GM21367 (cell line): ENCODE data around the gene CHTOP.
"Not testable (repeated sequence)": the region's sequence is repeated elsewhere in the genome, so short reads cannot be mapped to it uniquely, and the experiment has no call there.

Experiments used
- ATAC-seq: cut with Tn5 transposase; IDR thresholded peaks from one replicate; pipeline ENCODE4 v1.9.1; 2021; ENCODE audit not compliant: unreplicated experiment

The CHTOP gene

DNA sequence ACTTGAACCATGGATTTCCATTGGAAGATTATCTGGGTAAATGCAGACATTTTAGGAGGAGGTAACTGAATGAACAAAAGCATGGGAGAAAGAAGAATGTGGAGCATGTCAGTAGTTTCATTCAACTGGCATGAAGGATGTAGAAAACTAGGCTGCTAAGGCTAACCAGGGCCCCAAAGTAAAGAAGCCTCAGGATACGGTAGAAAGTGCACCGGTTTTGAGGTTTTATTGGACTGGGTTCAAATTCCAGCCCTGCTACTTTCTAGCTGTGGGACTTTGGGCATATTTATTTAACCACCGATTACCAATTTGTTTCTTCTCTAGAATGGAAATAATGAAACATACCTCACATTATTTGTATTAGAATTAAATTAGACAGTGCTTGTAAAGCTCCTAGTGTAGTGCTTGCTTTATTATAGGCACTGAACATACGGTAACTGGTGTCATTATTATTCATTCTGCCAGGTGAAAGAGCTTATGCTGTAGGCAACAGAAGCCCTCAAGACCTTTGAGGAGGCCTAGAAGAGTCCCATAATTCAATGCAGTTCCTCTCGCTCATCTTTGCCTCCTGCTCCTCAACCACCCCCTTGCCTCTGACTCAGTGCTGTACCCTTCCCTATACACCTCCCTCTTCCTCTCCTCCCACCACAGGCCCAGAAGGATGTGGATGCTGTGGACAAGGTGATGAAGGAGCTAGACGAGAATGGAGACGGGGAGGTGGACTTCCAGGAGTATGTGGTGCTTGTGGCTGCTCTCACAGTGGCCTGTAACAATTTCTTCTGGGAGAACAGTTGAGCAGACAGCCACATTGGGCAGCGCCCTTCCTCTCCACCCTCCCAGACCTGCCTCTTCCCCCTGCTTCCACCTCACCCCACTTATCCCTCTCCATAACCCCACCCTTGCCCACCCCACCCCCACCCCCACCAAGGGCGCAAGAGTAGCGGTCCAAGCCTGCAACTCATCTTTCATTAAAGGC lies 2.5 kb upstream of the CHTOP start:
- ATAC-seq: no peak

DNA sequence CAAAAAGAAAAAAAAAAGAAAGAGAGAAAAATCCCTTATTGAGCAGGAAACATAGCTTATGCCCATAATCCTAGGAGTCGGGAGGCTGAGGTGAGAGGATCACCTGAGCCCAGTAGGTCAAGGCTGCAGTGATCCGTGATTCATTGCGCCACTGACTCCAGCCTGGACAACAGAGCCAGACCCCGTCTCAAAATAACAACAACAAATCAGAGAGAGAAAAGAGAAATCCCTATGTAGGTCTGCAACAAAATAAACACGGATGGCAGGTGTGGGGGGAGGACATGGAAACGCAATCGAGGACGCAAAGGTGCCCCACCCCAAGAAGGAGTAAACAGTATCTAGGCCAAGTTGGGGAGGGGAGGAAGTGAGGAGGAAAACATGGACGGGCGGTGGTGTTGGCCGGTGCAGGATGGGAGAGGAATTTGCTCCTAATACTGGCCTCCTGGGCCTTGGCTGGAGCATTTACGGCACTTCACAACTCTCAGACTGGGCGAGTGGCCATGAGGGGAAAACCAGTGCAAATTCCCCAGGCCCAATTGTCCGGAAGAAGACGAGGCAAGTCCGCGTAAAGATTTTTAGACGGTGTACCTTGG lies 609 bp upstream of the CHTOP start:
- ATAC-seq: no peak

DNA sequence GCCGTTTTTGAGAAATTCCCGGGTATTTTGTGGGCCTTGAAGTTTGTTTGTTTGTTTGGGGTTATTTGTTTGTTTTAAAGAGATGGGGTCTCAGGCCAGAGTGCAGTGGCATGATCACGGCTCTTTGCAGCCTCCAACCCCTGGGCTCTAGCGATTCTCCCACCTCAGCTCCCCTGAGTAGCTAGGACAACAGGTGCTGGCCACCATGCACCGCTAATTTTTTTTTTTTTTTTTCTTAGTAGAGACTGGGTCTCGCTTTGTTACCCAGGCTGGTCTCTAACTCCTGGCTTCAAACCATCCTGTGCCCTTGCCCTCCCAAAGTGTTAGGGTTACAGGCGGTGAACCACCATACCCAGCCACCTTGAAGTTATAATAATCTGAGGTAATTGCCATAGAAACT lies 2.0 kb downstream of the CHTOP start:
- no peak for ATAC-seq

DNA sequence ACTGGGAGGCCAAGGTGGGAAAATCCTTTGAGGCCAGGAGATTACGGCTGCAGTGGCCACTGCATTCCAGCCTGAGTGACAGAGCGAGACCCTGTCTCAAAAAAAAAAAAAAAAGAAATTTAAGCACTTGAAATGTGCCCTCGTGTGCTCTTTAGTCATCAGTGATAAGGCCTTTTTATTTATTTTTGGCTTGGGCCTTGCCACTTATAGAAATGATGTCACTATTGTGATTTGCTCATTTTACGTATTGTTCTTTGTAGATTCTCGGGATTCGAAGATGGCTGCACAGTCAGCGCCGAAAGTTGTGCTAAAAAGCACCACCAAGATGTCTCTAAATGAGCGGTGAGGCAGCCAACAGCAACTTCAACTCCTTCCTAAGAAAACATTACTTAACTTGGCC lies 2.4 kb downstream of the CHTOP start:
- no peak for ATAC-seq

DNA sequence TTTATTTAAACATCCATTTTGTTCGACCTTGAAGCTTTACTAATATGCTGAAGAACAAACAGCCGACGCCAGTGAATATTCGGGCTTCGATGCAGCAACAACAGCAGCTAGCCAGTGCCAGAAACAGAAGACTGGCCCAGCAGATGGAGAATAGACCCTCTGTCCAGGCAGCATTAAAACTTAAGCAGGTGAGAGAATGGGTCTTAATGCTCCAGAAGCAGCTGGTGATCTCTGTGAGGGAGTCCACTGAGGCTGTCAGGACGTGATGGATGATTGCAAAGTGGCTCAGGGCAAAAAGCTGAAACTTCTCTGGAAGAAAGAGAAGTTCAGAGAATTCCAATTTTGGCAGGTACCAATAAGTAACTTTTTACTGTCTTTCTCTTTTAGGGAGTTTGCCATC lies 4.4 kb downstream of the CHTOP start:
- ATAC-seq: no peak

DNA sequence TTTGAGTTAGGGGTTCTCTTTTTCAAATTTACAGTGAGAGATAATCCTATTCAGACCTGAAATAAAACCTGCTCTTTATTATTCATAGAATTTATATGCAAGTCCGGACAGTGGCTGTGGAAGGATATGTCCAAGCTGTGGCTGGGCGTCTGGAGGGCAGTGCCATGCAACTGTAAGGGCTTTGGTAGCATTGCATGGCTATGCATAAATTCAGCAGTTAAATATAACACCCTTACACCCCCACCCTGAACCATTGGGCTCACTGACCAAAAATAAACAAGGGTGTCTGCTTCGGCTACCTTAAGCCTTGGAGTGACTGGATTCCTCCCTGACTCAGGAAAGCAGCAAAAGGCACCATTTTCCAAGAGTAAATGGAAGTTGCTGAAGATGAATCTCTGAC lies 5.4 kb downstream of the CHTOP start:
- no peak for ATAC-seq

DNA sequence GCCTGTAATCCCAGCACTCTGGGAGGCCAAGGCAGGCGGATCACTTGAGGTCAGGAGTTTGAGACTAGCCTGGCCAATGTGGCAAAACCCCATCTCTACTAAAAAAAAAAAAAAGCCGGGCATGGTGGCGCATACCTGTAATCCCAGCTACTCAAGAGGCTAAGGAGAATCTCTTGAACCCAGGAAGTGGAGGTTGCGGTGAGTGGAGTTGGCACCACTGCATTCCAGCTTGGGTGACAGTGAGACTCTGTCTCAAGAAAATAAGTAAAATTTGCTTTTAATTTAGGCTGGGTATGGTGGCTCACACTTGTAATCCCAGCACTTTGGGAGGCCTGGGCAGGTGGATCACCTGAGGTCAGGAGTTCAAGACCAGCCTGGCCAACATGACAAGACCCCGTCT lies 6.3 kb downstream of the CHTOP start:
- ATAC-seq: not testable (repeated sequence)

DNA sequence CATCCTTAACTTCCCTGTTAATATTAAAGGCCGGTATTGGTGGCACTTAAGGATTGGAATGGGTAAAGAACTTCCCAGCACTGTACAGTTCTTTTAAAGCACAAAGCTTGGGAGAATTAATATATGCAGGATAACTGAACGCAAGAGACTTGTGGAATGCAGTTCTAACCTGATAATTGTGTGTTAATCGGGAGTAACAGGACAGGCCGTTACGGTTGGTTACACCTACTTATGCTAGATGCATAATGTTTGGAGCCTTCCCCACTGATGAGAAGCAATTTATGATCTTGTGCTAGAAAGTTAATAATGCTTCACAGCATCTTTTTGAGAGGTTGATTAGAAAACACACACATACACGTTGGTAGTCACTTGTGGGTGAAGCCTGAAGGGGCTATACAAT lies 7.0 kb downstream of the CHTOP start:
- no peak for ATAC-seq

DNA sequence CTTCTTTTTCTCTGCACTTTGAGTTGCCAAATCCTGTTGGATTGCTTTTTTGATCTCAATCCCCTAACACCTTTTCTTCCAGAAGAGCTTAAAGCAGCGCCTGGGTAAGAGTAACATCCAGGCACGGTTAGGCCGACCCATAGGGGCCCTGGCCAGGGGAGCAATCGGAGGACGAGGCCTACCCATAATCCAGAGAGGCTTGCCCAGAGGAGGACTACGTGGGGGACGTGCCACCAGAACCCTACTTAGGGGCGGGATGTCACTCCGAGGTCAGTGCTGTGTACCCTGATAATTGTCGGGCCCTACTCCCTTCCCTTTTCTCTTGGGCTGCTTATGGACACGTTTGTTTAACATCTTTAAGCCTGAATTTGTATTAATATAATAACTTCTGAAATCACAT lies 8.3 kb downstream of the CHTOP start:
- ATAC-seq: no peak

DNA sequence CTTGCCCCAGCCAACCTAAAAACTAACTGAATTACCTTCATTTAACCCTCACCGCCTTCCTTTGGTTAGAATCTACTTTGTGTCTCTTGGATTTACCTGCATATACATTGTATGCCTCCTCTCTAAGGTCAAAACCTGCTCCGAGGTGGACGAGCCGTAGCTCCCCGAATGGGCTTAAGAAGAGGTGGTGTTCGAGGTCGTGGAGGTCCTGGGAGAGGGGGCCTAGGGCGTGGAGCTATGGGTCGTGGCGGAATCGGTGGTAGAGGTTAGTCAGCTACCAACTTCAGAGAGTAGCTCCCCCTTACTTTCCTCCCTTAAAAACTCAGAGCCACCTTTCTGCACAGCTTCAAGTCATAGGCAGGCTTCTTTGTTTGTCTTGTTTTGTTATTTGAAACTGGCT lies 9.2 kb downstream of the CHTOP start:
- ATAC-seq: no peak

DNA sequence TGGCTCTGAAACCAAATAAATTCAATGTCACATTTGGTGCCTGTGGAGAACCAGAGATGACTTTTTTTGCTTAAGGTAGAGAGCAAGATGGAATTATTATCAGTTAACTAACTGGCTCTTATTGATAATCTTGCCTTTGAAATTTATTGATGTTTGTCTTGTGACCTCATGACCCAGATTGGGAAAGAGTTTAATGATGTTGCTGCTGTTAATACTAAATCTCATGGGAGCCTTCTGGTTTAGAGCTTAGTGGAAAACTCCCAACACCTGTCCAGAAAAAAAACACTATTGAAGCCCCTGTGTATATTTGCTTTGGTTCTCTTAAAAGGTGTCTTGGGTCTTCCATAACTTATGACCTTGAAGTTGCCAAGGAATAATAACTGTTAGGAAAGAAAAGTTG lies 9.9 kb downstream of the CHTOP start:
- ATAC-seq: no peak

DNA sequence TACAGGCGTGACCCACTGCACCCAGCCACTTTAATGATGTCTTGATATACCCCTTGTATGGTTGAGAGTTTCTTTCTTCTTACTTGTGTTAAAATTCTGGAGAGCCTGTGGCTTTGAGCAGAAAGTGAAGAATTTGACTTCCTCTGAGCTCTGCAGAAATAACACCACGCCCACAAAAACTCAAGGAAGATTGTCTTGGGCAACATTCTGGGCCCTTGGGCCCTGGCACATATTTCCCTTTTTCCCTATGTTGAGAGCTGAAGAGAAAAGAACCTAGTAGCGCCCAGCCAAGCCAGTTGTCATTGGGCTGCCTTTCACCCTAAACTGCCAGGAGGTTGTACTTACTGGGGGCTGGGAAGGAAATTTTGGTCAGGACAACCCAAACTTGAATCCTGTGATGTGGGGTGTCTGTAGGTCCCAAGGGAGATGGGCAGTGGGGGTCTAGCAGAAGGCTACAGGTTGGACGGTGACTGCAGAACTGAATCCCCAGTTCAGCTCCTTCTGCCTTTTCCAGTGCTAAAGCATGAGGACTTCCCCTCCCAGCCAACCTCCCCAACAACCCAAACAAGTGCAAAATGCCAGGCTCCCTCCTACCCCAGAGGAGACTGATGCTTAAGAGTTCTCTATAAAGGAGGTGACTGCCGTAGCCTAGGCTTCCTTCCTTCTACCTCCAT lies 12.9 kb downstream of the CHTOP start:
- no peak for ATAC-seq

DNA sequence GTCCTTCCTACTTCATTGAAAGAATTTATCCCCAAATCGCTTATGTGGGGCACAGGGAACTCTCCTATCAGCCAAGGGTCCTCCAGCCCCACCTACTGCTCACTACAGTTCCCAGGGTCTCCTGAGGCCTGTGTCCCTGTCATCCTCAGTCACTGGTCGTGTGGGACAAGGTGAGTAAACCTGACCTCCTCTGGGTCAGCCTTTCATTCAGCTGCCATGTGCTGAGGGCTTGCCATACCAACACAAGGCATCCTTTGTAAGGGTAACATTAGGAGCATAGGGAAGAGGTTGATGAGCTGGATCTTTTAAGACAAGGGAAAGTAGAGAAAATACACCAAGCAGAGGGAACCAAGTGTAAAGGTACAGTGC lies 13.5 kb downstream of the CHTOP start:
- ATAC-seq: no peak

DNA sequence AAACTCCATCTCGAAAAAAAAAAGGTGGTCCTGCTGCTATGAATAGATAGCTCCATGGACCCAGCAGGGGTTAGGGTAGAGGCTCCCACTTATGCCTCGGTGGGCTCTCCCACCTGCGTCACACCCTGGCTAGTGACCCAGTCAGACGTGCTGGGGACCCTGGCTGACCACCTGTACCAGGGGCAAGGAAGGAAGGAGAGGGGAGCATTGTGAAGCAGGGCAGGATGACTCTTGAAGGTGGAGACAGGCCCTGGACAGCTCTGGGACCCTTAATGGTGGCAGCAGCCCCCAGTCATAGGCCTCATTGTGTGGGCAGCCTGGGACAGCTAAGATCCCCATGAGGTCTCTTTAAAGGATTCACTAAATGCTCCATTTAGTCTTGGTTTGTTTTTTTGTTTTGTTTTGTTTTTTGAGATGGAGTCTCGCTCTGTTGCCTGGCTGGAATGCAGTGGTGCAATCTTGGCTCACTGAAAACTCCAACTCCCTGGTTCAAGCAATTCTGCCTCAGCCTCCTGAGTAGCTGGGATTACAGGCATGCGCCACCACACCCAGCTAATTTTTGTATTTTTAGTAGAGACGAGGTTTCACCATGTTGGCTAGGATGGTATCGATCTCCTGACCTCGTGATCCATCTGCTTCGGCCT lies 14.3 kb downstream of the CHTOP start:
- no peak for ATAC-seq

DNA sequence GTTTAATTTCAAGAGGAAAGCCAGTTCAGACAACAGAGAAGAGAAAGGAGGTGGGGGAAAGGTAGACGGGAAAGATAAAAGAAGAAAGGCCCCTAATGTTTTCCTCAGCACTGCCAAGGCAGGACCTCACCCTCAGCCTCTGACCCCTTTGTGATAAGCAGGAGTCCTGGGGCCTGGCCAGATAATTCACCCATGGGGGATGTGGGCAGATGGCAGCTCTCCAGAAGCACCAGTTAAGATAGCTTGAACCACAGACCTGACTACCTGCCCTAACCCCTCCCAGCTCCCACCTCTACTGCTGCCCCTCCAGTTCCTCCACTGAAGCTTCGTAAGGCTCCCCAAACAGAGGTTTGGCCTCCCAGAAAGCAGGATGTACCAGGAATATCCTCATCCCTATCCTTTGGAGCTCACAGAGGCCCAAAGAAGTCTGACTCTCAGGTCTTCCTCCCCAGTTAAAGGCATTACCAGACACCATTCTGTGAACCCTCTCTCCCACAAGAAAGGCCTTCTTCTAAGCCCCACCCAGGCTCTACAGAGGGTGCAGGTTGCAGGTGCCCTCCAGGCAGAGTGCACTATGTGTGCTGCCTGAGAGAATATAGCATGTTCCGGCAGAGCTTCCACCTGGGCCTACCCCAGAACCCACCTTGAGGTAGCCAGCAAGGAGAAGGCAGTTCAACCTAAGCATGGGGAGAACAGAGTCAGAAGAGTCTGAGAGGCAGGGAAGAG lies 15.4 kb downstream of the CHTOP start:
- no peak for ATAC-seq

DNA sequence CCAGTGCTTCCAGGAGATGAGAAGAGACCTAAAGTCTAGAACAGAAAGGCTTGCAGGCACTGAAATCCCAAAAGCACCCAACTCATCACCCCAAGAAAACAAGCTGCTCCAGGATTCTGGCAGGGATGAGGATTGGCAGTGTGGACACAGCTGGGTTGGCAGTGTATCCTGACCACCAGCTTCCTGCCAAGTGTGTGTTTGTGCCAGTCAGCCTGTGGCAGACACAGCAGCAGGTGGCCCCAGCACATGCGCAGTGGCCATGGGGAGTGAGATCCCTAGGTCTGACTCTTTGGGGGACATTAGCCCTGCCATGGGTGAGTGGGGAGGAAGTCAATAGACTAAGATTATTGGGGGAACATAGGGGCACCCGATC lies 16.0 kb downstream of the CHTOP start:
- ATAC-seq: no peak

DNA sequence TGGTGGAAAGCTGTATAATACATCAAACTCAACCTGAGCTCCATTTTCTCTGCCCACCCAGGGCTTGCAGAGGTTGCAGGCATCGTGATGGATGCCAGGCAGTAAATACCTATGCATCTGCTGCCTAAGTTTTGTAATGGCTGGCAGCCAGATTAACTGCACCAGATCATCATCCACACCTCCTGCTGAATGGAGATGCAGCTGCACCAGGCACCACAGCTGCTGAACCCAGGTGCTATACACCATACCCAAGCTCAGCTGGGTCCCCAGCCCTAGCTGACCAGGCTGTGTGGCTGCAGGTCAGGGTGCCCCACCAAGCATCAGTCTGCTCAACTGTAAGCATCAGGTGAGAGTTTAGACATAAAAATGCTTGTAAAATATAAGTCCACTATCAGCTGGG lies 17.9 kb downstream of the CHTOP start:
- ATAC-seq: no peak

DNA sequence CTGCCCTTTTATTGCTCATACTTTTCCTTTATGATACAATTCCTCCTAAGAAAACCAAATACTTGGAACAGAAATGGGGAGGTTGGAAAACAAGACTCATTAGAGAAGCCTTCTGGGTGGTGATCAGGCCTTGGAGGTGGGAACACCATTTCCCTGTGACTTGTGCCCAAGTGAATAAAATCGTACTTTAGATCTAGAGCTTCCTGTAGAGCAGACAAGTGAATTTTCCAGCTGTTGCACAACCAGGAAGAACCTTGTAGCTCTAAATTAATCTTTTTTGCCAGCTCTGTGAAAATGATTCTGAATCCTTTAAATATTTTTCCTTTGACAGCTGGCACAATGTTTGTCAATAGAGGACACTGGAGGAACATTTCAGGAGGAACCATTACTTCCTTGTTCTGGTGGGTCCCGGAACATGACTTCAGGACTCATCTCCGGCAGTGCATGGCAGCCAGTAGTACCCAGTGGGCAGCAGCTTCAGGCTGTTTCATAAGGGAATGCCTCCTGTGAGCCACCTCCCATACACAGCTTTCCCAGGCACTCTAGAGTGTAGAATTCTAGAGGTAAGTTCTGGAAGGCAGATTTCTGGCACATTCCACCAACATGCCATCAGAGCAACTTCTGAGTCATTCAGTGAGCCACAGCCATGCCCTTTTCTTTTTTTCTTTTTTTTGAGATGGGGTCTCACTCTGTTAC lies 19.1 kb downstream of the CHTOP start:
- ATAC-seq: no peak

DNA sequence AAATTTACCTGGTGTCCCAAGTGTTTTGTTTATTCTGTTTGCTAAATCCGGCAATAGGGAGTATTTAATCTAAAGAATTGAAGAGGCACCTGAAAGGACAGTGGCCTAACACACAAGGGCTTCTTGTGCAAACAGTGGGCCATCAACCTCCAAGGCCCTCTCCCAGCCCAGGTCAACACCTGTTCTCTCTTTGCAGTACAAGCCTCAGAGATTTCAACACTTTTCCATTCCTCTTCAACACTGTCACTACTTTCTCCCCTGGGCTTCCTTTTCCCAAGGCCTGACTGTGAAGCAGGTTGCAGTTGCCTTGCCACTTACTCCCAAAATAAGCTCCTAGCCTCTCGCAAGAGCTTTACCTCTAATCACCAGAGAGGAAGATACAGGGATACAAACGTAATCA lies 21.5 kb downstream of the CHTOP start:
- ATAC-seq: no peak

DNA sequence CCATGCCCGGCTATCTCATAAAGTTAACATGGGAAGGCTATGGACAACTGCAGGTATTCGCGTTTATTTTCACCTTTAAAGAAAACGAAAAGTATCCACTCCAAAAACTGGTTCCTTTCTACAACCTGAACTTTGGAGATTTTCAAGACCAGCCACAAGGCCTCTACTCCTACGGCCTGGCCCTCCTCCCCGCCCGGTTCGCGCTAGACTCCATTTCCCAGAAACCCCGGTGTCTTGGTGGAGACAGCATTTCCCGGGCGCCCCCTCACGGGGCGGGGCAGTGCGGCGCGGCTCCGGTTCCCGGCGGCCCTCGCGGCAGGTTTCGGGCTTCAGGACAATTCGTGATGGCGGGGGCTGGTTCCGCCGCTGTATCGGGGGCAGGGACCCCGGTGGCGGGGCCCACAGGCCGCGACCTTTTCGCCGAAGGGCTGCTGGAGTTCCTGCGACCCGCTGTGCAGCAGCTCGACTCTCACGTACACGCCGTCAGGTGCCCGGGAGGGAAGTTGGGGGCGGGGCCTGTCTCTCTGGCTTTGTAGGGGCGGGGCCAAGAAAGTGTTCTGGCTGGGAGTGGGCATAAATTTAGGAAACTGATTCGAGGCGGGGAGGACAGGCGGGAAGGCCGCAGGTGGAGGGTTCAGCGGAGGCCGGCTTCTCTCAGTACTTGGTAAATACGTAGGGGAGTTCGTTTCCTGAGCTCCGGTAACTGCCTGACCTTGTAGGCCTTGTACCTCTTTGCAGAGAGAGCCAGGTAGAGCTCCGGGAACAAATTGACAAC lies 24.7 kb downstream of the CHTOP start, which contains the start of gene SNAPIN:
Gene SNAPIN (plus strand): TSS at position 304 of the 775 bp plus-strand sequence. CDS start 41 bp downstream, at position 345.
- ATAC-seq: peak; percentile 73
